IgD-negative memory B cell (primary cell): ENCODE results near the gene CASP8. TPM values are rescaled to one million over a fixed set of nuclear protein-coding genes. Genes with fewer than 3 reads are reported as not detected.
"Not testable (repeated sequence)": the region's sequence is repeated elsewhere in the genome, so short reads cannot be mapped to it uniquely, and the experiment has no call there.

ENCODE experiments used
- H3K27ac Mint-ChIP-seq, 3 donors: one replicate each; pipeline ENCODE4 v1.8.0; 2020 to 2022; ENCODE audit warnings: mild to moderate bottlenecking in 3 of 3, mixed read lengths in 3 of 3, moderate library complexity in 1 of 3
- H3K27me3 Mint-ChIP-seq: one replicate; pipeline ENCODE4 v1.8.0; 2021; ENCODE audit warnings: mixed read lengths
- H3K36me3 Mint-ChIP-seq: one replicate; pipeline ENCODE4 v1.8.0; 2020; ENCODE audit warnings: mild to moderate bottlenecking, mixed read lengths
- H3K4me1 Mint-ChIP-seq, 3 donors: one replicate each; pipeline ENCODE4 v1.8.0; 2020 to 2022; ENCODE audit warnings: mixed read lengths in 3 of 3, mild to moderate bottlenecking in 1 of 3
- H3K4me3 Mint-ChIP-seq, 4 donors: one replicate each; pipeline ENCODE4 v1.8.0; 2020 to 2022; ENCODE audit warnings: mild to moderate bottlenecking in 4 of 4, mixed read lengths in 4 of 4, moderate library complexity in 3 of 4
- H3K9me3 Mint-ChIP-seq, 3 donors: one replicate each; pipeline ENCODE4 v1.8.0; 2020 to 2021; ENCODE audit warnings: mixed read lengths in 3 of 3, mild to moderate bottlenecking in 1 of 3
- polyA plus RNA-seq: library from polyadenylated mRNA; unstranded; fragments of 300-500 nt; fragmentation: Illumina TruSeq; gene quantifications from one replicate; pipeline ENCODE4 v1.2.3, GENCODE V29; 2021

CASP8 gene
- polyA plus RNA-seq, 1 donor from 2014 or later, result 56.1 TPM

DNA sequence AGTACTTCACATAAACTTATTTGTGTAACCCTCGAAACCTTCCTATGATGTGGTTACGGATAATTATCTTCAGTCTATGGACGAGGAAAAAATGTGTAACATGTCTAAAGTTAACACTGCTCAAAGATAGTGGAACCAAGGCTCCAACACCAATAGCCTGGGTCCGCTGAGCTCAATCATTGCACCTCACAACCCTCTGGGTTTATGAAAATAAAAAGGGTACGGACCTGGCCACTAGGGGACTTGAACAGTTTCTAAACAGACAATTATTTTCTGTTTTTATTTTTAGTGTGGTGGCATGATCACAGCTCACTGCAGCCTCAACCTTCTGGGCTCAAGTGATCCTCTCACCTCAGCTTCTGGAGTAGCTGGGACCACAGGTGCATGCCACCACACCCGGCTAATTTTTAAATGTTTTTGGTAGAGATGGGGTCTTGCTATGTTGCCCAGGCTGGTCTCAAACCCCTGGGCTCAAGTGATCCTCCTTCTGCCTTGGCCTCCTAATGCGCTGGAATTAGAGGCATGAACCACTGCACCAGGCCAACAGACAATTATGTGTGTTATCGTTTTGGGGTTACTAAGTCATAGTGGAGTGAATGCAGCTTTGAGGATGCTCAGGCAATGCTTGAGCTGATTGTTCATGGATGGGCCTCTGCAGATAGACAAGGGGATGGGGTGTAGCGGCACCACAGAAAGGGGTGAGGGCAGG, 10.1 kb downstream of the CASP8 start:
- H3K4me3 Mint-ChIP-seq, result no peak overlapping the region
- H3K9me3 Mint-ChIP-seq, result no peaks in the 10 kb centered on the region
- H3K4me1 Mint-ChIP-seq, result peaks cover 17 to 37% (median 29%) of the 10 kb centered on the region in 3 donors
- H3K36me3 Mint-ChIP-seq, result peaks cover 3% of the 10 kb centered on the region
- no peaks in the 10 kb centered on the region for H3K27me3 Mint-ChIP-seq
- peak overlapping the region in 2 of 3 donors; percentile 43 to 87 for H3K27ac Mint-ChIP-seq

DNA sequence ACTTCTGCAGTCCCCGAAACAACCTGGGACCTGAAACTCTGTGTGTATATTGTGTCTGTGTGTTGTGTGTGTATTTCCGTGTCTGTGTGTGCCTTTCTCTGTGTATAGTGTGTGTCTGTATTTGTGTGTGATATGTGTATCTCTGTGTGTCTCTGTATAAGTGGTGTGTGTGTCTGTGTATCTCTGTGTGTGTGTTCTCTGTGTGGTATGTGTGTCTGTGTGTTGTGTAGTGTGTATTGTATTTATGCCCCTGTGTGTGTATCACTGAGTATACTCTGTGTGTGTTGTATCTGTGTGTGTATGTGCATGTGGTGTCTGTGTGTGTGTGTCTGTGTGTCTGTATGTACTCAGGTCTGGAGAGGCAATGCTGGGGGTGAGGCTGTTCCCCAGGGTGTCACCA, 11.6 kb downstream of the CASP8 start:
- peaks cover 4 to 24% (median 17%) of the 10 kb centered on the region in 3 donors for H3K4me1 Mint-ChIP-seq
- H3K4me3 Mint-ChIP-seq, result peak overlapping the region in 1 of 4 donors; percentile 54
- H3K9me3 Mint-ChIP-seq, result no peaks in the 10 kb centered on the region
- H3K27ac Mint-ChIP-seq, result peak overlapping the region in 2 of 3 donors; percentile 57 to 69
- H3K27me3 Mint-ChIP-seq, result no peaks in the 10 kb centered on the region
- peaks cover 4% of the 10 kb centered on the region for H3K36me3 Mint-ChIP-seq

DNA sequence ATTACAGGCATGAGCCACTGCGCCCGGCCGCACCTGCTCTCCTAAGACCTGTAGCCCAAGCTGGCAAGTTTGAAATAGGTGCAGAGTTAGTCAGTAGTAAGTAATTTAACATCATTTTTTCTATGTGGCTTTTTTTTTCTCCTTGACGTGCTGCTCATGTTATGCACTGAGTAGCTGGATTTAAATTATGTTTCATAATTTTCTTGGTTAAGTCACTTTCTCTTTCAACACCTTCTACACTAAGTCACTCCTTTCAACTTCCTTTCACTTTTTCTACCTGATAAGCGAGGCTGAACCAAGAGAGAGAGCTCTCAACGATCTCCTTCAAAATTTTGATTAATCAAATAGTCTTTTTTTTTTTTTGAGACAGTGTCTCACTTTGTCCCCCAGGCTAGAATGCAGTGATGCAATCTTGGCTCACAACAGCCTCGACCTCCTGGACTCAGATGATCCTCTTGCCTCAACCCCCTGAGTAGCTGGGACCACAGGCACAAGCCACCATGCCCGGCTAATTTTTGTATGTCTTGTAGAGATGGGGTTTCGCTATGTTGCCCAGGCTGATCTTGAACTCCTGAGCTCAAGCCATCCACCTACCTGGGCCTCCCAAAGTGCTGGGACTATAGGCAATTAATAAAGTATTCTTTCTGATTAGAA, 13.1 kb downstream of the CASP8 start:
- H3K4me3 Mint-ChIP-seq, result no peak overlapping the region
- H3K36me3 Mint-ChIP-seq, result peaks cover 4% of the 10 kb centered on the region
- peak overlapping the region in 2 of 3 donors; percentile 54 to 57 for H3K27ac Mint-ChIP-seq
- H3K27me3 Mint-ChIP-seq, result no peaks in the 10 kb centered on the region
- peaks cover 4 to 19% (median 11%) of the 10 kb centered on the region in 3 donors for H3K4me1 Mint-ChIP-seq
- no peaks in the 10 kb centered on the region for H3K9me3 Mint-ChIP-seq

DNA sequence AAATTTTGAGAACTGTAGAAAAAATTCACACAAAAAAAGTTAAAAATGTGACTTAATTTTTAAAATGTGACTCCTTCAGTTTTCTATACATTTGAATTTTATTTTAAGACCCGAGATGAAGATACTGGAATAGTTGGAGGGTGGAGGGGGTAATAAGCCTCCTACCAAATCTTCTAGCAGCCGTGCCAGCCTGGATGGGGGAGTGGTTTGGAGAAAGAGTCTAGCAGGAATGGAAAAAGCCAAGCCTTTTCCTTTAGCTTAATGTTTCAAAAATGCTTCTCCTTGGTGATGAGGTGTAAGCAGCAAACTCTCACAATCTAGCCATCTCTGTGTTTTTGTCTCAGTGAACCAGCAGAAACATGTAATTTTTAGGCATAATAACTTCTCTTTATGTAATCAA, 14.7 kb downstream of the CASP8 start:
- peaks cover 4% of the 10 kb centered on the region for H3K36me3 Mint-ChIP-seq
- no peaks in the 10 kb centered on the region for H3K27me3 Mint-ChIP-seq
- H3K4me3 Mint-ChIP-seq, result peak overlapping the region in 1 of 4 donors; percentile 8
- H3K27ac Mint-ChIP-seq, result no peak overlapping the region
- H3K9me3 Mint-ChIP-seq, result no peaks in the 10 kb centered on the region
- peaks cover 4 to 20% (median 15%) of the 10 kb centered on the region in 3 donors for H3K4me1 Mint-ChIP-seq

DNA sequence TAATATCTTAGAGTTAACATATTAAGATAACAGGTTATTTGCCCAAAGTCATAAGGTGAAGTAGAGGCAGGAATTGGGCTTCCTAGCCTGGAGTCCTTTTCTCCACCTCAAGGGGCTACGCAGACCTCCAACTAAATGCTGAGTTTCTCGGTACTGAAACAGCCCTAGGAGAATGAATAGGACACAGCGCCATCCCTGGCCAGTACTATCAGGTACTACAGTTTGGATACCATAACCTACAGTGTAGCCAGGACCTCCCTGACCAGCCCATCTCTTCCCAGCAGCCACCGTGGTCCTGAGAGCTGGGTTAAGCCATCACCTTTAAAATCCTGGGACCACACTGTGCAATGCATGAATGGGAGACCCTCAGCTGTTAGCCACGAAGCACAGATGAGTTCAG, 15.7 kb downstream of the CASP8 start:
- Mint-ChIP-seq H3K27me3 (no peaks in the 10 kb centered on the region), H3K36me3 (peaks cover 11% of the 10 kb centered on the region), H3K9me3 (no peaks in the 10 kb centered on the region), H3K4me1 (peaks cover 8 to 21% (median 16%) of the 10 kb centered on the region in 3 donors), H3K4me3 (no peak overlapping the region), H3K27ac (peak overlapping the region in 1 of 3 donors; percentile 35)

DNA sequence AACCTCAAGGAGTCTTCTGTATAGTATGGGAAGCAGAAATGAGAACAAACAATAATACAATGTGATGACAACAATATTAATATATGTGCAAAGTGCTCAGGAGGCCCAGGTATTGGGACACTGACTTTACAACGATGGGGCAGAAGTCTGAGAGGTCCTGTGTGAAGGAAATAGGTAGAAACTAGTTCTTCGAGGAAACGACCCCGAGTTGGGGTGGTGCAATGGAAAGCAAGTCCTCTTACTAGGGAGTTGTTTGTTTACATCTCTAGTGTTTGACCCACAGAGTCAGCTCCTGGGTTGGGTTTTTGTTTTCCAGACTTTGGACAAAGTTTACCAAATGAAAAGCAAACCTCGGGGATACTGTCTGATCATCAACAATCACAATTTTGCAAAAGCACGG, 16.2 kb downstream of the CASP8 start:
- Mint-ChIP-seq H3K9me3 (no peaks in the 10 kb centered on the region), H3K27ac (peak overlapping the region in 2 of 3 donors; percentile 31 to 35), H3K4me1 (peaks cover 8 to 21% (median 15%) of the 10 kb centered on the region in 3 donors), H3K4me3 (no peak overlapping the region), H3K27me3 (no peaks in the 10 kb centered on the region), H3K36me3 (peaks cover 11% of the 10 kb centered on the region)

DNA sequence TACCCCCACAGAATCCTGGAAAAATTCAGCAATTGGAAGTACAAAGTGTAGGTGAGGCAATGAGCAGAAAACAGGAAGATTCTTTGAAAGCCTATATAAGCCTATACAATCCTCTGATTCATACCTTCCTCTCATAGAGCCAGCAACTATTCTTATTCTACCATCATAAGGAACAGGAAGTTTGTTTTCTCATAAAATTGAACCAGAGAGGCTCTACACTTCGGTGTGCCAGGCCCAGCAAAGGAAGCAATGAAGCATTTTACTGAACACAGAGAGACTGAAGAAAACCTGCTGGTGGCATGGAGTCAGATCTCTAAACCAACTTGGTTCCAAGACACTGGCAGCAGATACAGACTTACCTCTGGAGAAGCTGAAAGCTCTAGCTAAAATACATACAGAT, 18.7 kb downstream of the CASP8 start:
- Mint-ChIP-seq H3K4me1 (peaks cover 8 to 21% (median 9%) of the 10 kb centered on the region in 3 donors), H3K27me3 (no peaks in the 10 kb centered on the region), H3K27ac (peak overlapping the region; percentile 6 to 89 (median 21)), H3K4me3 (no peak overlapping the region), H3K9me3 (no peaks in the 10 kb centered on the region), H3K36me3 (peaks cover 11% of the 10 kb centered on the region)

DNA sequence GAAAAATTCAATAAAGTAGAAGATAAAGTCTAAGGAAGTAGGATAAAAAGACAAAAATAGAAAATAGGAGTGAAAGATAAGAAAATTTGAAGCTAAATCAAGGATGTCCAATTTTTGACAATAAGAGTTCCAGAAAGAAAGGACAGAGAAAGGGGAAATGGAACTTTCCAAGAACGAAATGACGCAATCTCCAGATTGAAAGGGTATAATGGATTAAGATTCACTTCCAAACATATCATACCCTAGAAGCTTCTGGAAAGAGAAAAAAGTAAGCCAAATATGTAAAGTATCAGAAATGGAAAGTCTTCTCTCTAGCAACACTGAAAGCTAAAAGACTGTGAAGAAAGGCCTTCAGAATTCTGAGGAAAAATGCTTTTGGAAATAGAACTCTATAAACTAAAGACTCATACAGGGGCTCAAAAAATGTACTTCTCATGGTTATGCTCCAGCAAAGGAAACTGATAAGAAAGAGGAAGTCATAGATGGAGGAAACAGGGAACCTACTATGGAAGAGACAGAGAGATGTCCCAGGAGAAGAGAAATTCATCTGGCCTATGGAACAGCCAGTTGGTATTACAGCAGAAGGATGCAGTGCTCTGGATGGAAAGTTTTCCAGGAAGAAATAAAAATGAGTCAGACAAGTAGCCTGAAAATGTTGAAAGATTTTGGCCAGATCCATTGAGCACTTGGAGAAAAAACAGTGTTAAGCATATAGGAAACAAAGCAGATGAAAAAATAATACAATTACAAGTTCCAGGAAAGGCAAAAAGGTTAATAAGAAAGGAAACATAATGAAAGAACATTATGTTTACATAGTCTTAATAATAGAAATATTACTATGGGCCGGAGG, 20.1 kb downstream of the CASP8 start:
- H3K4me1 Mint-ChIP-seq, result peaks cover 8 to 18% (median 9%) of the 10 kb centered on the region in 3 donors
- peak overlapping the region in 1 of 4 donors; percentile 49 for H3K4me3 Mint-ChIP-seq
- H3K9me3 Mint-ChIP-seq, result no peaks in the 10 kb centered on the region
- peaks cover 14% of the 10 kb centered on the region for H3K36me3 Mint-ChIP-seq
- H3K27me3 Mint-ChIP-seq, result no peaks in the 10 kb centered on the region
- H3K27ac Mint-ChIP-seq, result peak overlapping the region in 2 of 3 donors; percentile 44 to 65

DNA sequence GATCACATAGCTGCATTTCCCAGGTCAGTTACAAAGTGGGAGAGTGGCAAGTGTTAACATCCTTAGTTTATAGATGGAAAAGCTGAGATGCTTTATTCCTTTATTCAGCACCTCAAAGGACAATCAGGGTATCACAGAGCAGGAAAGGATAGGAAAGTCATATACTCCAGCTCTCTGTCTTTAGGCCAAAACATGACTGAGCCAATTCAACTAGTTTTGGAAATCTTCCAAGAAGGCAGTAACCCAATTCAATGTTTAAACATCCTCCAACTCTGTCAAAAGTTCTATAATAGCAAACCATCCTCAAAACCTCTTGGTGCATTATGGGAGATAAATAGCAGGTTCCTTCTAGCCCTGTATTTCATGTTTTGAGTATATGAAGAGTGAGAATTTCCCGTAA, 25.2 kb downstream of the CASP8 start:
- Mint-ChIP-seq H3K9me3 (peaks cover 0 to 5% (median under 1%) of the 10 kb centered on the region in 3 donors), H3K36me3 (peaks cover 30% of the 10 kb centered on the region), H3K27ac (no peak overlapping the region), H3K4me3 (no peak overlapping the region), H3K4me1 (peaks cover 1 to 6% (median 2%) of the 10 kb centered on the region in 3 donors), H3K27me3 (no peaks in the 10 kb centered on the region)

DNA sequence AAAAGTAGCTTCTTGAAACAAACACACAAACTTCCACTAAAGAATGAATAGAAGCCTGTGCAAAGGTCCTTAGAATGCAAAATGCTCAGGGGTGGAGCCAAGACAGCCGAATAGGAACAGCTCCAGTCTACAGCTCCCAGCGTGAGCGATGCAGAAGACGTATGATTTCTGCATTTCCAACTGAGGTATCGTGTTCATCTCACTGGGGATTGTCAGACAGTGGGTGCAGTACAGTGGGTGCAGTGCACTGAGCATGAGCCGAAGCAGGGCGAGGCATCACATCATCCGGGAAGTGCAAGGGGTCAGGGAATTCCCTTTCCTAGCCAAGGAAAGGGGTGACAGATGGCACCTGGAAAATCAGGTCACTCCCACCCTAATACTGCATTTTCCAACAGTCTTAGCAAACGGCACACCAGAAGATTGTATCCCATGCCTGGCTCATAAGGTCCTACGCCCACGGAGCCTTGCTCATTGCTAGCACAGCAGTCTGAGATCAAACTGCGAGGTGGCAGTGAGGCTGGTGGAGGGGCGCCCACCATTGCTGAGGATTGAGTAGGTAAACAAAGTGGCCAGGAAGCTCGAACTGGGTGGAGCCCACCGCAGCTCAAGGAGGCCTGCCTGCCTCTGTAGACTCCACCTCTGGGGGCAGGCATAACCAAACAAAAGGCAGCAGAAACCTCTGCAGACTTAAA, 30.3 kb downstream of the CASP8 start:
- not testable (repeated sequence) for H3K4me1 Mint-ChIP-seq, H3K27ac Mint-ChIP-seq, H3K4me3 Mint-ChIP-seq, H3K27me3 Mint-ChIP-seq
- Mint-ChIP-seq H3K36me3 (peaks cover 27% of the 10 kb centered on the region), H3K9me3 (peaks cover 2 to 11% (median 5%) of the 10 kb centered on the region in 3 donors)

DNA sequence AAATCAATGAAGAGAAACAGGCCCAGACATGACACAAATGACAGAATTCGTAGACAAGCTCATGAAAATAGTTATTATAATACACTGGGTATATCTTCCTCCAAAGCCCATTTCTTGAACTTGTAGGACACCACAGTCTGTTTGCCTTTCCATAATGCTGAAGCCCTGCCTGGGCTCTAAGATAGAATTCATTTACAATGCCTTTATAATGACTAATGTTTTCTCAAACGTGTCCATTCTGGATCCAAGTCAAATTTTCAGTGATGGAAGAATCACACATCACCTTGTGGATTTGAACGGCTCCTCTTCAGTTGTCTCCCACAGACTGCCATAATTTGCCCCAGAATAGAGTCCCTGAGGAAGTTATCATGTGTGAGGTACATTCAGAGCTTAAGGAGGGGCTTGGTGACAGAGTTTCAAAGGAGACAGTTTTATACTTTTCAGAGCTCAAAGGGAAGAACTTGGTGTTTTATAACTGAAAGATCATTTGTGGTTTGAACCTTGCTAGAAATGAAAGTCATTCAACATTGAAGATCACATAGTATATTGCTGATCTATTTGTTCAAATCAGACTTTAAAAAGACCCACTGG, 38.2 kb downstream of the CASP8 start:
- Mint-ChIP-seq H3K4me1 (peaks cover 0 to 2% (median 2%) of the 10 kb centered on the region in 3 donors), H3K27ac (no peak overlapping the region), H3K27me3 (no peaks in the 10 kb centered on the region), H3K4me3 (no peak overlapping the region), H3K36me3 (peaks cover 15% of the 10 kb centered on the region), H3K9me3 (peaks cover 15 to 44% (median 21%) of the 10 kb centered on the region in 3 donors)

DNA sequence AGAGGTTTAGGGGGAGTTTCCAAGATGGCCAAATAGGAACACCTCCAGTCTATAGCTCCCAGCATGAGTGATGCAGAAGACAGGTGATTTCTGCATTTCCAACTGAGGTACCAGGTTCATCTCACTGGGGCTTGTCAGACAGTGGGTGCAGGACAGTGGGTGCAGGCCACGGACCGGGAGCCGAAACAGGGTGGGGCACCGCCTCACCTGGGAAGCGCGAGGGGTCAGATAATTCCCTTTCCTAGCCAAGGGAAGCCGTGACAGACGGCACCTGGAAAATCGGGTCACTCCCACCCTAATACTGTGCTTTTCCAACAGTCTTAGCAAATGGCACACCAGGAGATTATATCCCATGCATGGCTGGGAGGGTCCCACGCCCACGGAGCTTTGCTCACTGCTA, 39.6 kb downstream of the CASP8 start:
- H3K36me3 Mint-ChIP-seq, result peaks cover 15% of the 10 kb centered on the region
- peaks cover 15 to 44% (median 26%) of the 10 kb centered on the region in 3 donors for H3K9me3 Mint-ChIP-seq
- not testable (repeated sequence) for H3K4me3 Mint-ChIP-seq, H3K27ac Mint-ChIP-seq, H3K27me3 Mint-ChIP-seq, H3K4me1 Mint-ChIP-seq

DNA sequence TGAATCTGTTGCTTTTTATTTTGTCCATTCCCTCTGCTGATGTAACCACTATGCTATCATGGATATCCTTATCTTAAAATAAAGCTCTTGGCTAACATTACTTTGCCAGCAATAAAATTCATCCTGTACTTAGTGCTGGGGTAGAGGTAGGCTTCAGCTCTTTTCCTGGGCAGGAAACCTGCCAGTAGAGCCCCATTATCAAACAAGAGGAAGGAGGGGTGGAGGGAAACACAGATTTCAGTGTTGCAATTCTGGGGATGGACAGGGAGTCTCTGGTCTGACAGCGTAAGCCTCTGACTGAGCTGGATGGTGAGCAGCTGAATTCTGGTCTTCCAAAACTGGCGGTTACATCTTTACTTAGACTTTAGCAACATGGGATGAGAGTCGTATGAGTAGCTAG, 47.5 kb downstream of the CASP8 start:
- Mint-ChIP-seq H3K4me1 (no peaks in the 10 kb centered on the region), H3K36me3 (peaks cover 20% of the 10 kb centered on the region), H3K27ac (no peak overlapping the region), H3K4me3 (peak overlapping the region in 1 of 4 donors; percentile 39), H3K27me3 (no peaks in the 10 kb centered on the region), H3K9me3 (peaks cover 1 to 15% (median 11%) of the 10 kb centered on the region in 3 donors)

DNA sequence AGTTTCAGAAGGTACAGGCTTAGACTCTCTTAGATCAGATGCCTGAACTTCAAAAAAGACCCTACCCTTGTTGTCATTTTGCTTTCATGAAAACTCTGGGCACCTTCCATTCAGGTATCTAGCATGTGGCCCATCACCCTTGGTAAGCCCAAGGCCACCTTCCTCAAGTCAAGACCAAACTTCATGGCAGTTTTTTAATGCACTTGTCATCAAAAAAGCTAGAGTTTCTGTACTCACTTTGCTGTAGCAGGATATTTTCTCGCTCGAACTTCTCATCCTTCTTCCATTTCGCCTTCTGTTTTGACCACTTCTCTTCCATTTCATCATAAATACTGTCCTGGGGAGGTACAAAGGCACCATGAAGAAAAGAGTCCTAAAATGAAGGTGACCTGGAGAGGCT, 48.6 kb downstream of the CASP8 start:
- Mint-ChIP-seq H3K9me3 (peaks cover 1 to 18% (median 16%) of the 10 kb centered on the region in 3 donors), H3K36me3 (peaks cover 22% of the 10 kb centered on the region), H3K4me3 (no peak overlapping the region), H3K27ac (no peak overlapping the region), H3K4me1 (no peaks in the 10 kb centered on the region), H3K27me3 (no peaks in the 10 kb centered on the region)
